ENCODE data around the gene SNF8.

Gene SNF8, protein sequence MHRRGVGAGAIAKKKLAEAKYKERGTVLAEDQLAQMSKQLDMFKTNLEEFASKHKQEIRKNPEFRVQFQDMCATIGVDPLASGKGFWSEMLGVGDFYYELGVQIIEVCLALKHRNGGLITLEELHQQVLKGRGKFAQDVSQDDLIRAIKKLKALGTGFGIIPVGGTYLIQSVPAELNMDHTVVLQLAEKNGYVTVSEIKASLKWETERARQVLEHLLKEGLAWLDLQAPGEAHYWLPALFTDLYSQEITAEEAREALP

DNA sequence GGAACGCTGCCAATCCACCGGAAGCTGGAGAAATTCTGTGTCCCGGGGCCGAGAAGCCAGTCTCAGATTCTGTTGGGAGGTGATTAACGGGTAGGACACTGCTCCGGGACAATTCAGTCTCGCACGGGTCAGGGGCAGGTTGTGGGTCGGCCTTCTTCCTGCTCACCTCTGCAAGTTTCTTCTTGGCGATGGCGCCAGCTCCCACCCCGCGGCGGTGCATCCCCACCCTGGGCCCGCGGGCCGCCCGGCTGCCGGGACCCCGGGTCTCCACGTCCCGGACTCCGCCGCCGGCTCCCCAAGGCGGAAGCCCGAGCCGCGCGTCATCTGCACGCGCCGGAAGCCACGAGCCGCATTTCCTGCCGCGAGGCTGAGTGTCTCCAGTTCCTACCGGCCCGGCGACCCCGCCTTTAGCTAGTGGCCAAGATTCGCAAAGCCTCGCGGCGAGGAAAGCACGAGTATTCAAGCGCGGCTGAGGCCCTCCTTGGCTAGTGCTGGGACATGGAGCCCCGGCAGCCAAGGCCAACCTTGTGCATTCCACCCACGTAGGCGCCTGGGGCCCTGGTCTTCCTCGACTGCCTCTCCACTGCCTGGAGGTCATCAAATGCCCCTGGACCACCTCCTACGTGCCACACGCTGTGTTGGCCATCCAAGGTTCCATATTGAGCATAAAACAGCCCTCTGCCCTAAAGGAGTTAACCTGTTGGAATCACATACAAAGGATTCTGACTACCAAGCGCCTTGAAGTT, at the start of gene SNF8:
Gene SNF8 (minus strand): TSS at position 328 of the 746 bp plus-strand sequence. CDS start 108 bp downstream, at position 220.
- Histone ChIP-seq H3K4me1 (ENCODE audit: control insufficient read depth in 5 of 5, insufficient read depth in 5 of 5, low read length in 5 of 5) (peaks cover 7 to 26% (median 19%) of the 10 kb centered on the region in 5 donors), H3K9ac (ENCODE audit: low read length in 5 of 5) (peak within 1 kb of the TSS; percentile 81 to 96 (median 91)), H3K9me3 (ENCODE audit: control insufficient read depth in 5 of 5, low read length in 5 of 5) (no peaks in the 10 kb centered on the region), H3K27ac (ENCODE audit: low read depth, low read length) (peak within 1 kb of the TSS; percentile 83), H3K27me3 (ENCODE audit: control insufficient read depth in 5 of 5, insufficient read depth in 4 of 5, low read length in 5 of 5) (no peaks in the 10 kb centered on the region), H3K36me3 (ENCODE audit: control insufficient read depth in 5 of 5, insufficient read depth in 5 of 5, low read length in 5 of 5) (peaks cover 0 to 13% (median 10%) of the 10 kb centered on the region in 5 donors), H3K4me3 (ENCODE audit: low read depth in 1 of 5, low read length in 5 of 5) (peak within 1 kb of the TSS; percentile 81 to 95 (median 92))

DNA sequence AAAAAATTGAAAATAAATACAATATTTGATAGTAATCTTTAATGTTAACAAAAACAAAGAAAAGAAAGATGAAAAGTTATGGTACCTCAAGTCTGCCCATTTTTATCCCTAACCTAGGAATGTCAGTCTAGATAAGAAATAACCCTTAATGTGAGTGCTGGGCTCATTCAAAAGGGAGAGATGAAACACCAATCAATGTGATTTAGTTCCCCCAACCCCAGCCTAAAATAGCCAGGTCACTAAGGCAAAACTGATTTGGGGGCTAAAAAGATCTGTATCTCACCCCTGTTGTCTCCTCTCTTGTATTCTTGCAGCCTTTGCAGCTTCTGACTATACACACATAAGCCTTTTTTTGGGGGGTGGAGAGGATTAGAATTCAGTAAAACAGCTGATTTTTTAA, 49.3 kb upstream of the SNF8 start:
- peaks cover 43 to 81% (median 55%) of the 10 kb centered on the region in 5 donors for H3K27me3 ChIP-seq (ENCODE audit: control insufficient read depth in 5 of 5, insufficient read depth in 4 of 5, low read length in 5 of 5)

DNA sequence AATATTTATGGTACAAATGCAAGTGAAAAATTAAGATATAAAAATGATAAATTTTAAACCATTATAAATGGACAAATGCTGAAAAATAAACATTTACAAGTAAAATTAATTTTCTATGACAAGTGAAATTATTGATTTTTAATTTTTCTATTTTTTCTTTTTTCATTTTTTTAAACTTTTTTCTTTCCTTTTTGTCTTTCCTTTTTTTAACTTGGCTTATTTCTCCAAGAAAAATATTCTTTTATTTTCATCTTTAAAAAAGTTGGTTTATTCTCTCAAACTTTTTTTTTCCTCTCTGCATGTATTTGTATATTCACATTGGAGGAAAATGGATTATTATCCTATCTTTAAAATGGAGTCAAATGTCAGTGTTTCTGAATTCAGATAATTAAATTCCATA, 48.7 kb upstream of the SNF8 start:
- Histone ChIP-seq H3K9ac (ENCODE audit: low read length in 5 of 5) (no peak overlapping the region), H3K9me3 (ENCODE audit: control insufficient read depth in 5 of 5, low read length in 5 of 5) (peaks cover 0 to 2% (median 0%) of the 10 kb centered on the region in 5 donors), H3K4me1 (ENCODE audit: control insufficient read depth in 5 of 5, insufficient read depth in 5 of 5, low read length in 5 of 5) (peaks cover 0 to 26% (median 20%) of the 10 kb centered on the region in 5 donors), H3K36me3 (ENCODE audit: control insufficient read depth in 5 of 5, insufficient read depth in 5 of 5, low read length in 5 of 5) (no peaks in the 10 kb centered on the region), H3K27me3 (ENCODE audit: control insufficient read depth in 5 of 5, insufficient read depth in 4 of 5, low read length in 5 of 5) (peaks cover 43 to 74% (median 49%) of the 10 kb centered on the region in 5 donors), H3K4me3 (ENCODE audit: low read depth in 1 of 5, low read length in 5 of 5) (no peak overlapping the region), H3K27ac (ENCODE audit: low read depth, low read length) (no peak overlapping the region)

More for the DNA sequence above, 49.3 kb upstream of the SNF8 start:
- H3K36me3 ChIP-seq (ENCODE audit: control insufficient read depth in 5 of 5, insufficient read depth in 5 of 5, low read length in 5 of 5), result no peaks in the 10 kb centered on the region
- H3K9ac ChIP-seq (ENCODE audit: low read length in 5 of 5), result no peak overlapping the region
- H3K9me3 ChIP-seq (ENCODE audit: control insufficient read depth in 5 of 5, low read length in 5 of 5), result peaks cover 0 to 2% (median 0%) of the 10 kb centered on the region in 5 donors
- peaks cover 0 to 28% (median 23%) of the 10 kb centered on the region in 5 donors for H3K4me1 ChIP-seq (ENCODE audit: control insufficient read depth in 5 of 5, insufficient read depth in 5 of 5, low read length in 5 of 5)
- no peak overlapping the region for H3K4me3 ChIP-seq (ENCODE audit: low read depth in 1 of 5, low read length in 5 of 5)
- no peak overlapping the region for H3K27ac ChIP-seq (ENCODE audit: low read depth, low read length)

DNA sequence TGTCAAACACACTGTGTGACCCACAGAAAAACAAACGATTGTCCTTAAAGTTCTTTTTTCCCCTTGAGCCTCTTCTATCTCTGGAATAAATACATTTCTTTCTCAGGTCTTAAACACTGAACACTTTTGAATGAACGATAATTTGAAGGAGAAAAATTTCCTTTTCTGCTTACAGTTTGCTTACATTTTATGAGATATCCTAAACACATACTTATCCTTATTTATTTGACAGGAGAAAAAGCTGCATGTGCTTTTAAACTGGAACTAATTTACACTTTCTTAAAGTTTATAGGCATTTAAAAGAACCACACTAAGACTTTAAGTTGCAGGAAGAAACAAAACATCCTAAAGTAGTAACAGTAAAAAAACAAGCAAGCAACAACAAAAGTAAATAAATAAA, 47.8 kb upstream of the SNF8 start:
- Histone ChIP-seq H3K36me3 (ENCODE audit: control insufficient read depth in 5 of 5, insufficient read depth in 5 of 5, low read length in 5 of 5) (no peaks in the 10 kb centered on the region), H3K9me3 (ENCODE audit: control insufficient read depth in 5 of 5, low read length in 5 of 5) (peaks cover 0 to 2% (median 0%) of the 10 kb centered on the region in 5 donors), H3K27me3 (ENCODE audit: control insufficient read depth in 5 of 5, insufficient read depth in 4 of 5, low read length in 5 of 5) (peaks cover 34 to 66% (median 41%) of the 10 kb centered on the region in 5 donors), H3K9ac (ENCODE audit: low read length in 5 of 5) (no peak overlapping the region), H3K27ac (ENCODE audit: low read depth, low read length) (no peak overlapping the region), H3K4me1 (ENCODE audit: control insufficient read depth in 5 of 5, insufficient read depth in 5 of 5, low read length in 5 of 5) (peaks cover 0 to 18% (median 16%) of the 10 kb centered on the region in 5 donors), H3K4me3 (ENCODE audit: low read depth in 1 of 5, low read length in 5 of 5) (no peak overlapping the region)

DNA sequence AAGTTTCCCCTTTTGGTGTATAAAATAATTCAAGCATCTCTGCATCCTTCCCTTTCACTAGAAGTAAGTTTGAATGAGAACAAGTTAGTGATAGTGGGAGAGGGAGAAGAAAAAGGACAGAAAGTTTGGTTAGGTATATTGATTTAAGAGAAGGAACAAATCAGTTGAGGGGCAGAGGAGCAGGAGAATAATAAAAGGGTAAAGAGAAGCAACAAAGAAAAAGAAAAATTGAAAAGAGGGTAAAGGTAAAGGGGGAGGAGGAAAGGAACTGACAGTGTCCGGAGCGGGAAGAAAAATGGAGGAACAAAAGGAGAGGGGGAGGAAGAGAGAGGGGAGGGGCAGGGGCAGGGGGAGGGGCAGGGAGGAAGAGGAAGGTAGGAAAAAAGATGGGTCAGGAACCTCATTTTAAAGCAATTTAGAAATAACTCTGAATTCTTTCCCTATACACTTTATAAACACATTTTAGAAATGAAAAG, 46.3 kb upstream of the SNF8 start:
- Histone ChIP-seq H3K27me3 (ENCODE audit: control insufficient read depth in 5 of 5, insufficient read depth in 4 of 5, low read length in 5 of 5) (peaks cover 24 to 55% (median 32%) of the 10 kb centered on the region in 5 donors), H3K9me3 (ENCODE audit: control insufficient read depth in 5 of 5, low read length in 5 of 5) (peaks cover 0 to 2% (median 0%) of the 10 kb centered on the region in 5 donors), H3K4me1 (ENCODE audit: control insufficient read depth in 5 of 5, insufficient read depth in 5 of 5, low read length in 5 of 5) (peaks cover 0 to 4% (median 4%) of the 10 kb centered on the region in 5 donors), H3K4me3 (ENCODE audit: low read depth in 1 of 5, low read length in 5 of 5) (no peak overlapping the region), H3K27ac (ENCODE audit: low read depth, low read length) (no peak overlapping the region), H3K36me3 (ENCODE audit: control insufficient read depth in 5 of 5, insufficient read depth in 5 of 5, low read length in 5 of 5) (no peaks in the 10 kb centered on the region), H3K9ac (ENCODE audit: low read length in 5 of 5) (no peak overlapping the region)

DNA sequence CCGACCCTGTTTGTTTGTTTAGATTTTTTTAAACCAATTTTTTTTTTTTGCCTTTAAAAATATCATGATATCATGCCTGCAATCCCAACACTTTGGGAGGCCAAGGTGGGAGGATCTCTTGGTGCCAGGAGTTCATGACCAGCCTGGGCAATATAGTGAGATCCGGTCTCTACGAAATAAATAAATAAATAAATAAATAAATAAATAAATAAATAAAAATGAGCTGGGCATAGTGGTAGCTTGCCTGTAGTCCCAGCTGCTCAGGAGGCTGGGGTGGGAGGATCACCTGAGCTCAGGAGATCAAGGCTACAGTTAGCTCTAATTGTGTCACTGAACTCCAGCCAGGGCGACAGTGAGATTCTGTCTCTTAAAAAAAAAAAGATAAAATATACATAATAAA, 44.5 kb upstream of the SNF8 start:
- peaks cover 13 to 45% (median 18%) of the 10 kb centered on the region in 5 donors for H3K27me3 ChIP-seq (ENCODE audit: control insufficient read depth in 5 of 5, insufficient read depth in 4 of 5, low read length in 5 of 5)
- no peaks in the 10 kb centered on the region for H3K4me1 ChIP-seq (ENCODE audit: control insufficient read depth in 5 of 5, insufficient read depth in 5 of 5, low read length in 5 of 5)
- no peak overlapping the region for H3K27ac ChIP-seq (ENCODE audit: low read depth, low read length)
- no peak overlapping the region for H3K4me3 ChIP-seq (ENCODE audit: low read depth in 1 of 5, low read length in 5 of 5)
- no peak overlapping the region for H3K9ac ChIP-seq (ENCODE audit: low read length in 5 of 5)
- no peaks in the 10 kb centered on the region for H3K36me3 ChIP-seq (ENCODE audit: control insufficient read depth in 5 of 5, insufficient read depth in 5 of 5, low read length in 5 of 5)
- peaks cover 0 to 2% (median 0%) of the 10 kb centered on the region in 5 donors for H3K9me3 ChIP-seq (ENCODE audit: control insufficient read depth in 5 of 5, low read length in 5 of 5)

DNA sequence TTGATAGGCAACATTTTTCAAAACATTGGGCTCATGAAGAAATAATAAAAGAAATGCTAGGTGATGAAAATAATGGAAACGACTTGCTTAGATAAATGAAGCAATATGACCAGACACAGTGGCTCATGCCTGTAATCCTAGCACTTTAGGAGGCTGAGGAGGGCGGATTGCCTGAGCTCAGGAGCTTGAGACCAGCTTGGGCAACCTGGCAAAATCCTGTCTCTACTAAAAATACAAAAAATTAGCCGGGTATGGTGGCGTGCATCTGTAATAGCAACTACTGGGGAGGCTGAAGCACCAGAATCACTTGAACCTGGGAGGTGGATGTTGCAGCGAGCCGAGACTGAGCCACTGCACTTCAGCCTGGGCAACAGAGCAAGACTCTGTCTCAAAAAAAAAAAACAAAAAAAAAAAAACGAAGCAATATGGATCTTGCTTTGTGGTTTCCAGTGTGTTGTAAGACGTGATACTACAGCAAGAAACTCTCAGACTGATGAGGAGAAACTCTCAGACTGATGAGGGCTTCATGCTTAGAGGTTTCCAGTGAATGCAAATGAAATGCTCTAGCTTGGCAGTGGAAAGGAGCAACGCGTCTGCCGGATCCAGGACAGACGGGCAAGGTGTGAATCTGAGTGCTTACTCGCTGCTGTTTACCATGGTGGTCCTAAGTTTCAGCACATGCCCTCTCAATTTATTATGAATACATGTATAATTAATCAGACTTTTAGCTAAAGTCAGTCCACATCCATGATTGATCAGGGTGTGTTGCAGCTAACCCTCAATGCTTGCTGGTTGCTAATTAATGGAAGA, 41.0 kb upstream of the SNF8 start:
- peaks cover 0 to 8% (median 6%) of the 10 kb centered on the region in 5 donors for H3K9me3 ChIP-seq (ENCODE audit: control insufficient read depth in 5 of 5, low read length in 5 of 5)
- no peak overlapping the region for H3K4me3 ChIP-seq (ENCODE audit: low read depth in 1 of 5, low read length in 5 of 5)
- no peaks in the 10 kb centered on the region for H3K36me3 ChIP-seq (ENCODE audit: control insufficient read depth in 5 of 5, insufficient read depth in 5 of 5, low read length in 5 of 5)
- peaks cover 5 to 26% (median 15%) of the 10 kb centered on the region in 5 donors for H3K27me3 ChIP-seq (ENCODE audit: control insufficient read depth in 5 of 5, insufficient read depth in 4 of 5, low read length in 5 of 5)
- no peaks in the 10 kb centered on the region for H3K4me1 ChIP-seq (ENCODE audit: control insufficient read depth in 5 of 5, insufficient read depth in 5 of 5, low read length in 5 of 5)
- no peak overlapping the region for H3K9ac ChIP-seq (ENCODE audit: low read length in 5 of 5)
- H3K27ac ChIP-seq (ENCODE audit: low read depth, low read length), result no peak overlapping the region

DNA sequence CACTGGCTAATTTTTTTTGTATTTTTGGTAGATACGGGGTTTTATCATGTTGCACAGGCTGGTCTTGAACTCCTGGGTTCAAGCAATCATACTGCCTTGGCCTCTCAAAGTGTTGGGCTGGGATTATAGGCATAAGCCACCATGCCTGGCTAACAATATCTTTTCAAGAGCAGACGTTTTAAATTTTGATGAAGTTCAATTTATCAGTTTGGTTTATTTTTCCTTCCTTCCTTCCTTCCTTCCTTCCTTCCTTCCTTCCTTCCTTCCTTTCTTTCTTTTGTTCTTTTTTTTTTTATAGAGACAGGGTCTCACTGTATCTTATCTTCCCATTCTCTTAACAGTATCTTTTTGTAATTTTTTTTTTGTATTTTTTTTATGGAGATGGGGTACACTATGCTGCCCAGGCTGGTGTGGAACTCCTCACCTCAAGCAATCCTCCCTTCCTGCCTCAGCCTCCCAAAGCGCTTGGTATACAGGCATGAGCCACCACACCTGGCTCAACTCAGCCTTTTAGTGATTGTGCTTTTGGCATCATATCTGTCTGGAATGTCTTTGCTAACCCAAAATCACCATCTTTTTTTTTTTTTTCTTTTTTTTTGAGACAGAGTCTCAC, 37.4 kb upstream of the SNF8 start:
- H3K9me3 ChIP-seq (ENCODE audit: control insufficient read depth in 5 of 5, low read length in 5 of 5), result peaks cover 0 to 12% (median 9%) of the 10 kb centered on the region in 5 donors
- H3K27me3 ChIP-seq (ENCODE audit: control insufficient read depth in 5 of 5, insufficient read depth in 4 of 5, low read length in 5 of 5), result peaks cover 0 to 19% (median 11%) of the 10 kb centered on the region in 5 donors
- H3K27ac ChIP-seq (ENCODE audit: low read depth, low read length), result no peak overlapping the region
- H3K36me3 ChIP-seq (ENCODE audit: control insufficient read depth in 5 of 5, insufficient read depth in 5 of 5, low read length in 5 of 5), result no peaks in the 10 kb centered on the region
- no peak overlapping the region for H3K4me3 ChIP-seq (ENCODE audit: low read depth in 1 of 5, low read length in 5 of 5)
- H3K4me1 ChIP-seq (ENCODE audit: control insufficient read depth in 5 of 5, insufficient read depth in 5 of 5, low read length in 5 of 5), result no peaks in the 10 kb centered on the region
- H3K9ac ChIP-seq (ENCODE audit: low read length in 5 of 5), result no peak overlapping the region

DNA sequence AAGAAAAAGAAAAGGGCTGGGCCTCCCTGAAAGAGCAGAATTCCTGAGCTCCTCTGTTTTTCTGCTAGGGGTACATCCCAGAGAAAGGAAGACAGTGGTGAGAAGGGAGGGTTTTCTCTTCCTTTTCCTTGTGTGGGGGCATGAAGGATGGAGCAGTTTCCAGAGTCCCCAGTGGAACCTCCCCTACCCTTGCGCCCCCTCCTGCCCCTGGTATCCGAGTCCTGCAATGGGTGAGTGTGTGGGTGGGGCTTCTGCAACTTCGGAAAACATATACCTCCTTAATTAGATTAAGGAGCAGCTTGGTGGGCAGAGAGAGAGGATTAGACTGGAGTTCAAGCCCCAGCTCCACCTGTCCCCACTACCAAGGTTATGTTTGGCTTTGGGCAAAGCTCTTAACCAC, 29.2 kb upstream of the SNF8 start:
- H3K9ac ChIP-seq (ENCODE audit: low read length in 5 of 5), result no peak overlapping the region
- peaks cover 7 to 41% (median 16%) of the 10 kb centered on the region in 5 donors for H3K27me3 ChIP-seq (ENCODE audit: control insufficient read depth in 5 of 5, insufficient read depth in 4 of 5, low read length in 5 of 5)
- no peaks in the 10 kb centered on the region for H3K4me1 ChIP-seq (ENCODE audit: control insufficient read depth in 5 of 5, insufficient read depth in 5 of 5, low read length in 5 of 5)

More for the DNA sequence above, 29.2 kb upstream of the SNF8 start:
- H3K9me3 ChIP-seq (ENCODE audit: control insufficient read depth in 5 of 5, low read length in 5 of 5), result no peaks in the 10 kb centered on the region
- H3K27ac ChIP-seq (ENCODE audit: low read depth, low read length), result no peak overlapping the region
- H3K36me3 ChIP-seq (ENCODE audit: control insufficient read depth in 5 of 5, insufficient read depth in 5 of 5, low read length in 5 of 5), result no peaks in the 10 kb centered on the region
- H3K4me3 ChIP-seq (ENCODE audit: low read depth in 1 of 5, low read length in 5 of 5), result no peak overlapping the region
